Heart right ventricle (tissue), 16 donors: Measurements from ENCODE around the gene MRPL20. TPM values are rescaled to one million over a fixed set of nuclear protein-coding genes. Genes with fewer than 3 reads are reported as not detected.

ENCODE experiments used
- ATAC-seq, 8 donors: fragments of 200-7000 bp; cut with Tn5 transposase; one replicate each; pipeline ENCODE4 v1.9.1; 2020; ENCODE audit warnings: mild to moderate bottlenecking in 8 of 8, moderate library complexity in 8 of 8, moderate number of reproducible peaks in 1 of 8
- DNase-seq, 2 donors: peaks; one replicate each; pipeline ENCODE4 v3.0.0-alpha.2; 2020
- H3K27ac ChIP-seq, 10 donors: fragments of 200-600 bp; sonication (generic) in 2 of 10; one replicate each; pipeline versions ENCODE4 v1.5.0 to v1.8.0; 2020 to 2022; ENCODE audit warnings: mild to moderate bottlenecking in 3 of 10
- H3K27me3 ChIP-seq, 7 donors: fragments of 200-600 bp; one replicate each; pipeline ENCODE4 v1.8.0; 2021 to 2022; ENCODE audit warnings: mild to moderate bottlenecking in 2 of 7
- H3K36me3 ChIP-seq, 9 donors: fragments of 200-600 bp; sonication (generic) in 1 of 9; one replicate each; pipeline versions ENCODE4 v1.5.0 to v1.8.0; 2020 to 2022; ENCODE audit warnings: mild to moderate bottlenecking in 2 of 9
- H3K4me1 ChIP-seq, 9 donors: fragments of 200-600 bp; sonication (generic) in 1 of 9; one replicate each; pipeline versions ENCODE4 v1.5.0 to v1.8.0; 2020 to 2022; ENCODE audit warnings: mild to moderate bottlenecking in 4 of 9
- H3K4me3 ChIP-seq, 10 donors: fragments of 200-600 bp; sonication (generic) in 2 of 10; one replicate each; pipeline versions ENCODE4 v1.5.0 to v1.8.0; 2020 to 2022; ENCODE audit warnings: mild to moderate bottlenecking in 7 of 10, moderate library complexity in 2 of 10
- H3K9me3 ChIP-seq, 11 donors: fragments of 200-600 bp in 10 of 11; sonication (generic) in 2 of 11; one replicate each; pipeline versions ENCODE4 v1.5.0 to v1.8.0; 2013 to 2022; ENCODE audit warnings: mild to moderate bottlenecking in 2 of 11, control low read depth in 1 of 11, moderate library complexity in 1 of 11
- CTCF ChIP-seq, 9 donors: fragments of 200-600 bp; sonication (generic) in 2 of 9; IDR thresholded peaks; one replicate each; pipeline versions ENCODE4 v1.5.0 to v1.8.0; 2021 to 2022; ENCODE audit warnings: antibody characterized with exemption in 9 of 9, mild to moderate bottlenecking in 5 of 9, moderate library complexity in 1 of 9
- WGBS, 2 donors: extraction: QIAGEN DNeasy Blood & Tissue Kit; methylation state at CpG; one replicate each; pipeline ENCODE4 v1.1.7; 2013; ENCODE audit warnings: inconsistent platforms in 1 of 2; 5-methylcytosine and 5-hydroxymethylcytosine counted together
- intact Hi-C, 10 donors: fragments of 100-400 bp; cut with DNase I; formaldehyde crosslinking; loops; one replicate each; pipeline versions ENCODE4 v1.11.1 to v1.14.2; 2022
- polyA plus RNA-seq, 2 donors: library from polyadenylated mRNA; stranded (reverse); fragments of 200-250 nt; gene quantifications; one replicate each; pipeline ENCODE4 v1.2.3, GENCODE V29; 2013
- total RNA-seq, 10 donors: library from RNA; stranded (reverse); fragmentation: NEBNext Ultra II Directional in 3 of 10; extraction: Animal tissue kit (Norgen Biotek cat#: 25700) in 3 of 10; gene quantifications; one replicate each; pipeline versions ENCODE4 v1.2.1 to v1.2.4, GENCODE V29; 2021 to 2023
- donor health status: Arrhythmogenic right ventricular cardiomyopathy.
- donor health status: ischemic (EF 13 %, LVEDD 7.1; RV severe dilation, severe dysfunction).
- donor health status: healthy with polysubstance abuse.
- donor health status: DM: no; HTN: yes; CAD: no.
- donor health status: DM: no; HTN: no; CAD: no.
- donor health status: ischemic (EF 25% LVEDD 6.9; RV normal size, moderate dysfunction).
- donor health status: ischemic (EF 25% LVEDD 5.7; RV mildly dilated, moderate dysfunction).
- donor health status: healthy.
- donor health status: DM: yes; HTN: yes; CAD: no.
- donor health status: Ischemic cardiomyopathy.
- donor health status: ischemic (EF 35%, LVEDD 5.7; RV mildly dilated, moderate dysfunction).
- donor health status: nonischemic (EF 11% LVEDD 7.7; RV severe dilation, severe dysfunction).
- donor health status: DM: yes; HTN: yes; CAD: no.
- donor health status: PGD.
- donor health status: ischemic (EF 29% LVEDD 5.4; RV normal size, mild dysfunction).
- donor health status: nonischemic (EF 23%, LVEDD 6.1; RV moderate dilation, normal function).

Gene MRPL20
- total and polyA plus RNA-seq, 12 donors: 116 to 224 (median 132) TPM

- no peak for ATAC-seq
- no peak for TF ChIP-seq CTCF (IDR thresholded peaks at IDR 0.05)
- Histone ChIP-seq H3K4me1 (peaks cover 32 to 50% (median 43%) of the 10 kb centered on the region in 9 donors), H3K36me3 (no peaks in the 10 kb centered on the region), H3K9me3 (no peaks in the 10 kb centered on the region), H3K27ac (peak overlapping the region in 3 of 10 donors; percentile 2 to 62 (median 13)), H3K27me3 (peaks cover 0 to 29% (median 11%) of the 10 kb centered on the region in 7 donors), H3K4me3 (no peak overlapping the region)
- 76 to 81% methylated on average over 18 to 19 of the region's 19 CpGs for WGBS, 2 donors
- no peak for DNase-seq
- intact Hi-C loops: no loop called here
Measured at GRCh38 chr1:1428174-1428573, 21.1 kb upstream of the MRPL20 start.

GRCh38 chr1:1427820-1428148, 20.7 kb upstream of the MRPL20 start:
- intact Hi-C loops: no loop called here
- Histone ChIP-seq H3K36me3 (no peaks in the 10 kb centered on the region), H3K9me3 (no peaks in the 10 kb centered on the region), H3K4me3 (peak overlapping the region in 9 of 10 donors; percentile 36 to 52 (median 44)), H3K27me3 (peaks cover 0 to 26% (median 11%) of the 10 kb centered on the region in 7 donors), H3K27ac (peak overlapping the region in 5 of 10 donors; percentile 26 to 64 (median 37)), H3K4me1 (peaks cover 31 to 48% (median 39%) of the 10 kb centered on the region in 9 donors)
- DNase-seq (no peak), ATAC-seq (no peak)
- TF ChIP-seq CTCF (IDR thresholded peaks at IDR 0.05): no peak
- 1% methylated on average over 20 of the region's 22 CpGs; no CpG with 5 or more reads in 1 of the 2 donors for WGBS, 2 donors

- 13 to 16% methylated on average over 53 to 66 of the region's 66 CpGs for WGBS, 2 donors
- H3K4me1 ChIP-seq: peaks cover 26 to 48% (median 34%) of the 10 kb centered on the region in 9 donors
- H3K27me3 ChIP-seq: peaks cover 0 to 31% (median 11%) of the 10 kb centered on the region in 7 donors
- no peaks in the 10 kb centered on the region for H3K9me3 ChIP-seq
- intact Hi-C loops: no loop called here
- TF ChIP-seq CTCF (IDR thresholded peaks at IDR 0.05): no peak
- peak overlapping the region in 9 of 10 donors; percentile 36 to 52 (median 44) for H3K4me3 ChIP-seq
- DNase-seq (peak in 1 of 2 donors; percentile 53), ATAC-seq (no peak)
- H3K36me3 ChIP-seq: no peaks in the 10 kb centered on the region
- H3K27ac ChIP-seq: peak overlapping the region in 5 of 10 donors; percentile 26 to 64 (median 37)
Measured at GRCh38 chr1:1427106-1427819, 20.2 kb upstream of the MRPL20 start.

GRCh38 chr1:1426496-1427105, 19.5 kb upstream of the MRPL20 start:
- H3K27ac ChIP-seq: no peak overlapping the region
- no peaks in the 10 kb centered on the region for H3K9me3 ChIP-seq
- ATAC-seq: no peak
- WGBS, 2 donors: 37 to 54% methylated on average over 18 to 19 of the region's 19 CpGs
- peaks cover 0 to 37% (median 11%) of the 10 kb centered on the region in 7 donors for H3K27me3 ChIP-seq
- no peak overlapping the region for H3K4me3 ChIP-seq
- no peak for TF ChIP-seq CTCF (IDR thresholded peaks at IDR 0.05)
- intact Hi-C loops: no loop called here
- no peak for DNase-seq
- H3K4me1 ChIP-seq: peaks cover 19 to 41% (median 27%) of the 10 kb centered on the region in 9 donors
- no peaks in the 10 kb centered on the region for H3K36me3 ChIP-seq
